Raji (cell line): Measurements from ENCODE around the gene ADGRD1.

Experiments
- POLR2A ChIP-seq: IDR thresholded peaks from 2 replicates; pipeline ENCODE4 v1.6.1; 2011; ENCODE audit warnings: low read depth, low read length, control low read depth; ENCODE audit not compliant: insufficient read depth

The ADGRD1 gene

DNA sequence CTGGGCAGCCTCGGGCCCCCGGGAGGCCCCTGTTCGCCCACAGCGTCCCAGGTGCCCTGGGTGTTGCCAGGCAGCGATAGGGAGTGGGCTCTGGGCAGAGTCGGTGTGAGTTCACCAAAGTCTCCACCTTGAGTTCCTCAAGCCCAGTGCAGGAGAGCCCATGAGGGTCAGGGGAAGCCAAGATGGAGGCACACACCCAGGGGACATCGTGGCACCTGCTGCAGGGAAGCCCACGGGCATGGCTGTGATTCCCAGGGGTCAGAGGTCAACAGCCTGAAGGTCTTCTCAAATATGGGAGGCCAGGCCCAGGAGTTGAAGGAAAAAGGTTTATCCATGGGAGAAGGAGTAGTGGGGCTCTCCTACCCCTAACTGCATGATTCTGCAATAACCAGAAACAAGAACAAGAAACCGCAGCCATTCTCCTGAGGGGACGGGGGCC lies 148.8 kb downstream of the ADGRD1 start:
- TF ChIP-seq POLR2A, result no peak

DNA sequence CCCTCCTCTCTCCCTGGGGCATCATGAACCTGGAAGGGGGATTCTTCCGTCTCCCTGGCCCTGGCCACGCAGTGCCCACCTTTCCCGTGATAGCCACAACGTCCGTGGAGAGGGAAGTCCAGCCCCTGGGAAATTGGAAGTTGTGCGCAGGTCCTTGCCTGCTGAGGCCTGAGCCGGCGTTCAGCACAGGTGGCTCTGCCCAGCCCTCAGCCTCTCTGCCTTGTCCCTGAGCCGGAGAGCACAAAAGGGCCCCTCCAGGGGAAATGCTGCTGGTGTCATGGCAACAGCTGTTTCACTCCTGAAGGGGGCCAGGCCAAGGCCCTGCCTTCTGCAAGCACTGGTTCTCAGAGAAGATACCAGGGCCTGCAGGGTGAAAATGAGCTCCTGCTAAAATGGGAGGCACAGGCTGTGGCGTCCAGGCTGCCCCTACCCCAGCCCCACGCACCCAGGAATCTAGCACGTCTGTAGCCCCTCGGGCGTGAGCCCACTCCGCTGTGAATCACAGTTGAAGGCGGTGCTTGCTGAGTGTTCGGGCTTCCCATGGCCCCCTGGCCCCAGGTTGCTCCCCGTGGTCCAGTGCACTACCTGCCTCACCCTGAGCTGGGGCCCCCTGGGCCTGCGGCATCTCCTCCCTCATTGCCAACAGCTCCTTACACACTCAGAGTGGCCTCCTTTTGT lies 149.4 kb downstream of the ADGRD1 start:
- TF ChIP-seq POLR2A, result no peak

DNA sequence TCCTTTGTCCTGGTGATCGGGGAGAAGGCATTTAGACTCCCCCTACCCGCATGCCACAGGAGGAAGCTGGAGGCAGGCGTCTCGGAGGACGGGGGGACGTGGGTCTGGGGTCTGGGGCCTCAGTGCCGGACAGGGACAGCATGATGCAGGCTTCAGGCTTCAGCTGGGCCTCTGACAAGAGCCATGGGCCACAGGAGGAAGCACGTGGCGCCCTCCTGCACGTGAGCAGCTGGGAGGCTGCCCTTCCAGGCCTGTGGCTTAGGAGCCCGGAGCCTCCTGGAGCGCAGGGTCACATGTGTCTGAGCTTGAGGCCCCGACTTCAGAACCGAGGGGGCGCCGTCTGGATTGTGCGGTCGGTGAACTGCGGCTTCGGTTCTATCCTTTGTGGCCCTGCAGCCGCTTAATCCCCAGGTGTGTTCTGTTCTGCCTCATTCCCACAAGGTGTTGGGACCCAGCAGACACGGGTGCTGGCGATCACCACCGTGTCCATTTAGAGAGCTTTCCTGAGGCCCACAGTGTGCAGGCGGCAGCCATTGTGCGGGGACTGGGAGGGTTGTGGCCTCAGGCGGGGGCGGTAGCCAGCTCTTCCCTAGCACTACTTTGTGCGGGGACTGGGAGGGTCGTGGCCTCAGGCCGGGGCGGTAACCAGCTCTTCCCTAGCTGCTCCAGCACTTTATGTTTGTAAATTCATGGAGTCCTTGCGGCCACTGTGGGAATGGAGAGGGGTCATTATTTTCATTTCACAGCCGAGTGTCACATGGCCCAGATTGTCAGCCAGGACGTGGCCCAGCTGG lies 150.2 kb downstream of the ADGRD1 start:
- no peak for TF ChIP-seq POLR2A

DNA sequence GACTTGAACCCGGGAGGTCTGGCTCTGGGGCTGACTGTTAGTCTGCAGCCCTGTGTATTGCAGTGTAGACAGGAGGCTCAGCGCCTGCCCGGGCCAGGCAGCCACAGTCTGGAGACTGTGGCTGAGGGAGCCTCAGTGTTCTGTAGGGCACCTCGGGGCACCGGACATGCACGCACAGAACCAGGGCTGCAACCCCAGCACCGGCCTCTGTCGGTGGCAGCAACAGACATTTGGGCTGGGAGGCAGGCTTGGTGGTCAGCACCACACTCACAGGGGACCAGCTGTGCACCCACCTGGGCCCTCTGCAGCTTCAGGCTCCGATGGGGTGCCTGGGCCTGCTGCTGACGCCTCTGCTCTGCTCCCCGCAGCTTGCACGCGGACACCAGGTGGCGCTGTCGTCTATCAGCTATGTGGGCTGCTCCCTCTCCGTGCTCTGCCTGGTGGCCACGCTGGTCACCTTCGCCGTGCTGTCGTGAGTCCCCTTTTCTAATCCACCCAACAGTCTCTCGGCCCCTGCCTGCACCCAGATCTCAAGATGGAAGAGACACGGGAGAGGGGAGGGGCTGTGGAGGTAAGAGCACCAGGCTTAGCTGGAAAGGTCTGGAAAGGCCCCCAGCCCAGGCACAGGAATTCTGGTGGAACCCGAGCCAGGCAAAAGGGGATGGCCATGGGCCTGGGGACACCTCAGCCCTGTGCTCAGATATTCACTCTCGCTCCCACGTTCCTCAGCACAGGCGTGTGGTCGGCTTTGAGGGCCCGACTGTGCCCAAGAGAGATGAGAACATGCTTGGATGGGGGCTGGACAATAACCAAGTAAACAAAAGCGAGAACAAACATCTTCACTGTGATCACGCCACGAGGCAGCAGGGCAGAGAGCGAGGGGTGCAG lies 151.0 kb downstream of the ADGRD1 start:
- TF ChIP-seq POLR2A, result no peak

DNA sequence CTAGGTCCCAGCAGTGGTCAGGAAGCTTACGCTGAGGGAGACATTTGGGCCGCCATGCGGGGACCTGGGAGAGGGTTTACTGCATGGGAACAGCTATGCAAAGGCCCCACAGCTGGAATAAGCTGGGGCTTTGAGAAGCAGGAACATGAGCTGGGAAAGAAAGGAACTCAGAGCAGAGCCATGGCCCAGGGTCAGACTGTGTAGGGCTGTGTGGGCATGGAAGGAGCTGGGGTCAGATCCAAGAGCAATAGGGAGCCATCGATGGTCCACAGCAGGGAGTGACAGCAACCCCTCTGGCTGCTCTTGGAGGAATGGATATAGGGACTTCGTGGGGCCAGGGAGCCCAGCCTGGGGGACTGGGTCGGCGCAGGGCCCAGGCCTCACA lies 151.6 kb downstream of the ADGRD1 start:
- no peak for TF ChIP-seq POLR2A

DNA sequence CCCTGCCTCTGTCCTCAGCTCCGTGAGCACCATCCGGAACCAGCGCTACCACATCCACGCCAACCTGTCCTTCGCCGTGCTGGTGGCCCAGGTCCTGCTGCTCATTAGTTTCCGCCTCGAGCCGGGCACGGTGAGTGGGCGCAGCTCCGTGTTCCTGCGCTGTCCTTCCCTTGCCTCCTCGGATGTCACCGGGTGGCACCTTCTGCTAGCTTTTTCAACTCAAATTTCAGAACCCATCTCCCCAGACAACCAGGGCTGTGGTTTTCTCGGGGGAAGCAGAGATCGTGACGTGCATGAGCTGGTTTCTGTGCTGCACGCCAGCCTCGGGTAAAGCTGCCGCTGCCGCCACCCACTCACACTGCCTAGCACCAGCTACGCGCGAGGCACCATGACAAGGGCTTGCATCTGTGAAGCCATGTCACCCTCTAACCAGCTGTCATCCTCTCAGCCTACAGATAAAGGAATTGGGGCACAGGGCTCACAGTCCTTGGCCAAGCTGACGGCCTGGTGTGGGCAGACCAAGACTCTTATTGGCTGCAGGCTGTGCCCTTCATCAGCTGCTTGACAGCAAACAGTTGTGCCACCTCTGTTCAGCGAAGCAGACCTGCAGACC lies 152.1 kb downstream of the ADGRD1 start:
- TF ChIP-seq POLR2A, result no peak

DNA sequence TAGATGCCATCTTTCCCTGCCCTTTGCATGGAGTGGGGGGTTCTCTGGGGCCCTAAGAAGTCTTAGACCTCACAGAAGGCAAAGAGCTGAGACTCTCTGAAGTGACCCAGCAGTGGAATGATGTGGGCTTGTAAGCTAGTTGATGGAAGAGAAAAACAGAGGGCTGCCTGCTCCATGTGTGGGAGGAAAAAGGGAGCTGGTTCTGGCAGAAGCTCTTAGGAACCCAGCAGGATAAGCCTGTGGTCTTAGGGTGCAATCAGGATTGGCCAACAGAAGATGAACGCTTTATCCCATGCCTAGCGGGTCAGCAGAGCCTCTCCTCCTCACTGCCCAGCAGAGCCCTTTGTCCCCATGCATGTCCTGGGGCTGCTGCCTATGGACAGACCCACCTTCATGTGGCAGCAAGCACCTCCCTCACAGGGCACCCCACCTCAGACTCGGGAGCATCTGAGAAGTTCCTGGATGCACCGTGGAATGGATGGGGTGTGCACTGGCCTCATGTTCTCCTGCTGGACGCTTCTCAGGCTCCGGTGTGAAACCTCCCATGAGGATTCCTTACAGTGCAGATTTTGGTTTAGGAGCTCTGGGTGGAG lies 152.7 kb downstream of the ADGRD1 start:
- TF ChIP-seq POLR2A, result no peak

DNA sequence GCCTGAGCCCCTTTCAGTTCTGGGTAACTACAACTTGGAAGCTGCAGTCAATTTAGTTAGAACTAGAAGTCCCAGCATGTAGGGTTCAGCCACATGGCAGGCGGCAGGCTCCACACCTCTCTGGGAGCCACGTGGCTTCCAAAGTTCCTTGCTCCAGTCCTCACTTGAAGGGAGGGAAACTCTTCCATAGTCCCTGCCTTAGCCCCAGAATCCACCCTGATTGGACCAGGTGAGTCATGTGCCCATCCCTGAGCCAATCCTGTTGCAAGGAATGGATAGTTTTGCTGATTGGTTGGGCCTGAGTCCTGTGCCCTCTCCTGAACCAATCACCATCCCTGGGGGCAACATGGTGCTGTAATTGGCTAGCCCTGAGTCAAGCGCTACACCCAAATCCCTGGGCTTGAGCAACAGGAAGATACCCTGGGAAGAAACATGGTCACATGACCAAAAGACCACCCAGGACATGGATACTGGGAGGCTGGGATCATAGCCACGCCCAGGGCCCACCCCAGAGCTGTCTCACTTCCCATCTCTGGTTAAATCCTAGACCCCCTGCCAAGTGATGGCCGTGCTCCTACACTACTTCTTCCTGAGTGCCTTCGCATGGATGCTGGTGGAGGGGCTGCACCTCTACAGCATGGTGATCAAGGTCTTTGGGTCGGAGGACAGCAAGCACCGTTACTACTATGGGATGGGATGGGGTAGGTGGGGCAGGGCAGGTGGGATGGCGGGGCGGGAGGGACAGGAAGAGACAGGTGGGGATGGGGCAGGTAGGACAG lies 154.7 kb downstream of the ADGRD1 start:
- no peak for TF ChIP-seq POLR2A

DNA sequence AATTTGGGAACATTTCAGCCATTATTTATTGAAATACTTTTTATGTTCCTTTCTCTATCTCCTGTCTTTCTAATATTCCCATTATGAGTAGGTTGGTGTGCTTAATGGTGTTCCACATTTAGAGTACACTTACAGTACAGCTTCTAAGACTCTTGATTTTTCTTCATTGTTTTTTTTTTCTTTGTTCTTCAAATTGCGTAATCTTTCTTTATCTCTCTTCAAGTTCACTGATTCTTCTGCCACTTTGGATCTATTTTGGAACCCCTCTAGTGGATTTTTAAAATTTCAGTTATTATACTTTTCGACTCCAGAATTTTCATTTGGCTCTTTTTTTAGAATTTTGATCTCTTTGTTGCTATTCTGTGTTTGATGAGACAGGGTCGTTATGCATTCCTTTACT lies 157.7 kb downstream of the ADGRD1 start:
- TF ChIP-seq POLR2A, result no peak

DNA sequence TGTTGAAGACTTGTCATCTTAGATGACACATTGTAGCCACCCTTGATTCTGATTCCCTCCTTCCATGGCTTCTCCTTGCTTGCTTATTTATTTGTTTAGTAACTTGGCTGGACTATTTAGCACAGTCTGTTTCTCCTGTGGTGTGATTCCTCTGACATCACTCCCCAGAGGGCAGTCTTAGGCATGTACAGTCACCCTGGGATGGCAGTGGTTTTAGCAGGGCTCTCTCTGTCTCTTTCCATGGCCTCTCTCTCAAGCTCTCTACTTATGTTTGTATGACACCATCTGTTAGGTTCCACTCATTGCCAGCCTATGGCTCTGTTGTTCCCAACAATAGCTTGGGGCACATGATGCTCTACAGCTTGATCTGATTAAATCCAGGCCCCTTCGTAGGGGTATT lies 158.3 kb downstream of the ADGRD1 start:
- no peak for TF ChIP-seq POLR2A

DNA sequence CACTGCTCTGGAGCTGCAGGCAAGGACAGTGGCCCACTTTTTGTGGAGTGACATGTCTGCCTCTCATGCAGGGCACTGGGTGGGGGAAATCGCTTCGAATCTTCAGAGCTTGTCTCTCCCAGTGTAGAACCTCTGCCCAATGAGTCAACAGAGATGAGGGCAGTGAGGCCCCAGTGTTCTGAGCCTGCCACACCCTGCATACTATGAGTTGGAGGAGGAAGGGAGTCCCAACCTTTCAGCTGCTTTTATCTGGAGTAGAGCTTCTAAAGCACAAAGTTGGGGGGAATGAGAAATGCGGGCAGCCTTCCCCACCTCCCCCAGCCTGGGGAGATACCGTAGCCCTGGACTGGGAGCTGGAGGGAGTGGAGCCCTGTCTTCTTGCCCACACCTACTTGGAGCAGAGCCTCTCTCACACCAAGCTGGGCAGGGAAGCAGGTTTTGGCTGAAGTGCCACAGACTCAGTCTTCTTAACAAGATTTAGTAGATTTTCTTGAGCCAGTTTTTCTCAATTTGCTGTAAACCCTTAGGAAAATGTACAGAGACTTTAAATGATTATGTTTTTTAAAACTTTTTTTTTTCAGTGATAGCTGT lies 159.1 kb downstream of the ADGRD1 start:
- TF ChIP-seq POLR2A, result no peak

DNA sequence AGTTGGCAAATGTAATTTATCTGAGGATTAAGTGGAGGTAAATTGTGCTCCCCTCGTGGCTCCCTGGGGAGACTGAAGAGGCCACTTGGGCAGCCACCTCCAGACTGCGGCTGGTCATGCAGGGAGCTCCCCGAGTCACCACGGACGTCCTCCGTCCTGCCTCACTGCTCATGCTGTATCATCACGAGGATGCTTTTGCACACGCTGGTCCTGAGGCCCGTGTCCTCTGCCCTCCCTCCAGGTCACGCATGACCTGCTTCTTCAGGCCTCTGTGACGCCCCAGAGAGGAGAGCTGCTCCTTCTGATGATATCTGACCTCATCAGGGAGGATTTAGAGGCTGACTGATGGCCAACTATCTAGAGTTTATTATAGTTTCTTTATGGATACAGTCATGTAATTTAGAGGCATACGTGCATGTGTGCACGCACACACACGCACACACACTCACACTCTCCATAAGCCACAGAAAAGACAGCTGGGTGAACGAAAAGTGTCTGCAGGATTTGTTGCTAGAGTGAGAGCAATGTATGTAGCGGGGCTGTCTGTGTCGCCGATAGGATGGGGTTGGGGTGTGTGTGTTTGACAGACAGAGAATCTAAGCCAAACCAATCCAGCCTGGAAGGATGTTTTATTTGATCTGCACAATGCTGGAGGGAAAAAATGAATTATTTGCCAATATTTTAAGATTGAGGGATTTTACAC lies 160.0 kb downstream of the ADGRD1 start:
- TF ChIP-seq POLR2A, result no peak

DNA sequence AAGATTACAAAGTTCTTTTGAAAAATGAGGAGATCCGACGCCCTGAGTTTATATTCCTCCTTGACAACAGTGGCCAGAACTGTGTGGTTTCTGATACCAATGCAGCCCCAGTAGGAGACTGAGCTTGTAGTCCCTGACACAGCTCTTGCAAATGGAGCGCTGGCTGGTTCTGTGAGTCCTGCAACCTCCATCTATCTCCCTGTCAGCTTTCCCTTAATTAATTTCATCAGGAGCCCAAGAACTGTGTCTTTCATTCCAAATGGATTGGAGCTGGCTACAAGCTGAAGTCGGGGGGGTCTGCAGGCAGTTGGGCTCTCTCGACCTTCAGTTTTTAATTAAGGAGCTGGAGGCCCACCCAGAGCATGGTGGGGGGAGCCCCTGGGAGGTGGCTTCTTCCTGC lies 160.6 kb downstream of the ADGRD1 start:
- no peak for TF ChIP-seq POLR2A

DNA sequence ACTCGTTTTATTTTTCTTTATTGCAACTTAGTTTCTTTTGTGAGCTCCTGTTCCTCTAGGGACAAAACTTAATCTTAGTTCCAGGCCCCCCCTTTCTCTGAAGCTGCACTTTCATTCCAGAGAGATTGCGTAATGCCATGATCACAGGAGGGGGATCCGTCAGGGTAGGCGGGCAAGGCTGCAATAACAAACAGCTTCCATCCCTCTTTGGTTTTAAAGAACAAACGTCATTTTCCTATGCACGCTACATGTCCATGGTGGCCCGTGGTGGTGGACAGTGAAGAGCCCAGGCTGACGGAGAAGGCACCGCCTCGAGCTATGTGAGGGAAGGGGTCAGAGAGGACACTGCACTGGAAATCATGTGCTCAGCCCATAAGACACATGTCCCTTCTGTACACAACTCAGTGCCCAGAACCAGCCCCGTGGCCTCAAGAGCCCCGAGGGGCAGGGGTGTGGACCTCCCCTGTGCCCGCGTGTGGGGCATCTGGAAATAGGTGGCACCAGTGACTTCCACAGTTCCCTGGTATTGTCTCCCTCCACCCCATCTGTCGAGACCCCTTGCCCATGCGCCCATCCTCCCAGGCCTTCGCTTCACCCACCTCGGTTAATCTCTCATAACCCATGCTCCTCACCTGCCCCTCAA lies 161.4 kb downstream of the ADGRD1 start:
- no peak for TF ChIP-seq POLR2A
